Measurements from ENCODE around the gene PCMT1.
A peak's percentile ranks its signal among the peaks of the same experiment; 100 is the strongest.
"Not testable (repeated sequence)": the region's sequence is repeated elsewhere in the genome, so short reads cannot be mapped to it uniquely, and the experiment has no call there.

The PCMT1 gene

GRCh38 chr6:149823013-149823412 is 73.5 kb downstream of the PCMT1 start:
- DNase-seq, result no peak

DNA sequence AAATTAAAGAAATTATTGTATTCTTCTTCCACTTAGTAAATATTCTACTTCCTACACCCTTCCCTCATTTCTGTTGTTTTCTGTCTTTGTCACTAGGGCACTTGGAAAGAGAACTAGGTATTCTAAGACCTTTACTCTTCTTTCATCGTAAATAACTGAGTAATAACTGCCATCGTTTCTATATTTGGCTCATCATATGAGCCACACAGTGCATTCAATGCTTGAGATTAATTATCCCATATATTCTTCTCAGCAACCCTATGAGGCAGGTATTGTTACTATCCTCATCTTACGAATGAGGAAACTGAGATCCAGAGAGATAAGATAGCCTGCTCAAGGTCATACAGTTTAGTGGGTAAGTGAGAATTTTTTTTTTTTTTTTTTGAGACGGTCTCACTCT is 75.8 kb downstream of the PCMT1 start:
- DNase-seq, result no peak

- no peak for DNase-seq
Measured at GRCh38 chr6:149830731-149831307, 81.3 kb downstream of the PCMT1 start.

DNA sequence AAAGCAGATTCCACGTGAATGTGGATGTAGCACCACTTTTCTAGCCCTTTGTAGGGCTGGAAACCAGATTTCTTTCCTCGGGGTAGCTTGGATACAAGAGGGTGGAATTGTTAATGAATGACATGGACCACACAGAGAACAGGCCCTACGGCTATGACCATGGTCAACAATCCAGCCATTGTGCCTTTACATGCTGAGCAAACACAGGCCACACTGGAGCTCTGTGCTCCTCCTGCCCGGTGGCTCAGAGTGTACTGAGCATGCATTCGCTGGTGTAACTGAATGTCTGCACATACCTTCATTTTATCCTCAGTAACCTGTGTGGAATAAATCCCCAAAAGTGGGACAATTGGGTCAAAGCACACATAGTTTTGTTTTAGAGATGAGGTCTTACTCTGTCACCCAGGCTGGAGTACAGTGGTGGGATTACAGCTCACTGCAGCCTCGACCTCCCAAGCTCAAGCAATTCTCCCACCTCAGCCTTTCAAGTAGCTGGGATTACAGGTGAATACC is 81.8 kb downstream of the PCMT1 start:
- no peak for DNase-seq

- DNase-seq, result no peak
Measured at GRCh38 chr6:149833651-149834050, 84.1 kb downstream of the PCMT1 start.

GRCh38 chr6:149834513-149835481 is 85.3 kb downstream of the PCMT1 start:
- peak; percentile 10 for DNase-seq

GRCh38 chr6:149840345-149841075 is 91.0 kb downstream of the PCMT1 start:
- DNase-seq, result peak; percentile 74

DNA sequence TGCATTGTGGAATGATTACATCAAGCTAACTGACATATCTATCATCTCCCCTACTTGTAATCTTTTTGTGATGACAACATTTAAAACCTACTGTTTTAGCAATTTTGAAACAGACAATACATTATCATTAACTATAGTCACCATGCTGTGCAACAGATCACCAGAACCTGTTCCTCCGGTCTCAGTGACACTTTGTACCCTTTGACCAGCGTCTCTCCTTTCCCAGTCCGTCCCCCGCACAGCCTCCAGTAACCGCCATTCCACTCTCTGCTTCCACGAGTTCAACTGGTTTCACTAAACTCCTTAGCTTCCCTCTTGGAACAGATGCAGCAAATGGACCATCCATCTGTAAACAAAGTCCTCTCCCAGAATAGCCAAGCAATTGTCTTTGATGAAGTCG is 92.8 kb downstream of the PCMT1 start:
- DNase-seq, result no peak

DNA sequence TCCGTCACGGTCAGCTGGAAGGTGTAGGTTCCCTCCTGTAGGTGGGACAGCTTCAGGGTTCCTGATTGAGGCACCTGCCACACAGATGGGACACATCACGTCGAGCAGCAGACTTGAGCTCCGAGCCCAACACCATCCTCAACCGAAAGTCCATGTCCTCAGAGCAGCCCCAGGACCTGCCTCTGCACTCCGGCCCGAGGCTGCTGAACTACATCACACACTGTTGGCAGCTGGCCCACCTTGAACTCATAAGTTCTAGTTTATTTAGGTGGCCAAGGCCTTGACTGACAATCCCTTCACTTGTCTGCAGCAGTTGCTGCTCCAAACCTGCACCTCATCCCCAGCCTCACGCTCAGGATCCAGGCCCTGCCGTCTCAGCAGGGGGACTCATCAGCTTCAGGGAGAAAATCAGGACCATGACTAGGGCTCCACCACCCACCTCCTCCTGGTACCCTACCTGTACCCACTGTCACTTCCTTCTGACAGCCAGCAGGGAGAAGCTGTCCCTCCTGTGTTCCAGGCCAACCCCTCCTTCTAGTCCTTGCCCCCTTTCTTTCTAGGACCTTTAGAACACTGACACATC is 93.6 kb downstream of the PCMT1 start:
- no peak for DNase-seq

- DNase-seq, result not testable (repeated sequence)
Measured at GRCh38 chr6:149844036-149844435, 94.5 kb downstream of the PCMT1 start.

- DNase-seq, result no peak
Measured at GRCh38 chr6:149844480-149844879, 94.9 kb downstream of the PCMT1 start.

- DNase-seq, result no peak
Measured at GRCh38 chr6:149845549-149845948, 96.0 kb downstream of the PCMT1 start.

GRCh38 chr6:149846321-149846720 is 96.8 kb downstream of the PCMT1 start:
- no peak for DNase-seq

- DNase-seq, result no peak
Measured at GRCh38 chr6:149847939-149848267, 98.4 kb downstream of the PCMT1 start.

GRCh38 chr6:149848343-149848742 is 98.8 kb downstream of the PCMT1 start:
- not testable (repeated sequence) for DNase-seq

DNA sequence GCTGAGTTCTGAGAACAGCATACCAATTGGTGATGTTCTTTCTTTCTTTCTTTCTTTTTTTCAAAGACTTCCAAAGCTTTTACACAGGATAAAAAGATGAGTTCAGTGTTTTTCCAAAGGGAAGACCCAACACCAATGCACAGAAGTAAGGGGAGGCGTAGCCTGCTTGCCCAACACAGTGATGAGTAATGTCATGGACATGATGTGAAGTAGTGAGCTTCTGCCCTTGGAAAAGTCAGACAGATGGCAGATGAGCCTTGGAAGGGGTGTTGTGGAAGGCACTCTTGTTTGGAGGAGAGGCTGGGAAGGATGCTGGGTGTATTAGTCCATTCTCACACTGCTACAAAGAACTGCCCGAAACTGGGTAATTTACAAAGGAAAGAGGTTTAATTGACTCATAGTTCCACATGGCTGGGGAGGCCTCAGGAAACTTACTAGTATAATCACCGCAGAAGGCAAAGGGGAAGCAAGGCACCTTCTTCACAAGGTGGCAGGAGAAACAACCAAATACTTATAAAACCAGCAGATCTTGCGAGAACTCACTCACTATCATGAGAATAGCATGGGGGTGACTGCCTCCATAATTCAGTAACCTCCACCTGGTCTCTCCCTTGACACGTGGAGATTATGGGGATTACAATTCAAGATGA is 102.0 kb downstream of the PCMT1 start:
- no peak for DNase-seq

GRCh38 chr6:149852180-149852579 is 102.6 kb downstream of the PCMT1 start:
- no peak for DNase-seq

GRCh38 chr6:149852881-149853280 is 103.3 kb downstream of the PCMT1 start:
- no peak for DNase-seq

DNA sequence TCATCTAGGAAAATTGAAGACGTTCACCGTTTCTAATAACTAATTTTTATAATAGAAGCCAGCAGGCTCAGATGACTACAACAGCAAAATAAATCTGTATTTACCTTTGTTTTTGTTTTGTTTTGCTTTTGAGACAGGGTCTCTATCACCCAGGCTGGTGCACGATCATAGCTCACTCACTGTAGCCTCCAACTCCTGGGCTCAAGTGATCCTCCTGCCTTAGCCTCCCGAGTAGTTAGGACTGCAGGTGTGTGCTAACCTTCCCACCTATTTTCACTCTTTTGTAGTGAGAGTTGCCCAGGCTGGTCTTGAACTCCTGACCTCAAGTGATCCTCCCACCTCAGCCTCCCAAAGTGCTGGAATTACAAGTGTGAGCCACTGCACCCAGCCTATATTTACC is 104.5 kb downstream of the PCMT1 start:
- DNase-seq, result not testable (repeated sequence)

DNA sequence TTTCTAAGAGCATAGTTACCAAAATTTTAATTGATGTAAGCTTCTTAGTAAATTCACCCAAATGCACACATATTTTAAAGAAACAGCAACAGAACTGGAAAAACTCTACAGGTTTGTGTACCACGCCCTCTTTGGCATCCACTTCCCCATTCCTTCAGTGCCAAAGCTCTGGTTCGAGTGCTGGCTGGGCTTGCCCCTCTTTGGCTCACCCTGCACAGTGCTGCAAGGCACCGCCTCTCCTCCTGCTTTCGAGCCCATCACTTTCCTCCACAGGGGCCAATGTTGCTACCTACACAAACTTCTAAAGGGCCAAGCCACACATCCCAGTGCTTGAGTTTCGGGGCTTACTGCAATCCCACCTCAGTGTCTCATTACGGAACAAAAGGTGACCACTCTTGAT is 105.0 kb downstream of the PCMT1 start:
- DNase-seq, result no peak

DNA sequence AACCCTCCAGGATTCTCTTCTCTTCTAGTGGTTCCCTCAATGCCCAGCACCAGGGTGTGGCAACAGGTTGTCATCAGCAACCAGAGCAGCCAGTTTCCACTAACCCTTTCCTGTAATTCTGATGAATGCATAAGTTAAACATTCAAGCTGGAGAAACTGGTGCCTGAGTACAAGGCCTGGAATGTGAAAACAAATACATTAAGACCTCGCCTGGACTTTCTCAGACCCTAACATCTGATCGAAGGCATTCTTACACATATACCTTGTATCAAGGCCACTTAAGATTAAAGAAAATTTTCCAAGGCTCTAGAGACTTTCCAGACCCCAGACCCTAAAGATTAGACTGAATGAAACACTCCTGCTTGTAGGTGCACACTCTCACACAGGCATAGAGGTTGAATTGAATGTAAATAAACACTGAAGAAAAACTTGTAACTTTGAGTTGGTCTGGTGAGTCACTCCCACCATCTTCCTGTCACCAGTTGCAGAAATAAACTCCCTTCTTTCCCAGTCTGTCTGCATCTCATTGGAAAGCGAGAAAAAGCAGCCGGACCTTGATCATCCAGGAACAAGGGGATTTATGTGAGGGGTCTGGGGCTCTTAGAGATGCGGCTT is 105.6 kb downstream of the PCMT1 start:
- DNase-seq, result no peak

- no peak for DNase-seq
Measured at GRCh38 chr6:149855741-149856140, 106.2 kb downstream of the PCMT1 start.
